ENCODE measurements around the gene ITGAV. TPM values are rescaled to one million over a fixed set of nuclear protein-coding genes. Genes with fewer than 3 reads are reported as not detected.
"Not testable (repeated sequence)": the region's sequence is repeated elsewhere in the genome, so short reads cannot be mapped to it uniquely, and the experiment has no call there.

The ITGAV gene
- 8.5 and 10.1 TPM in 2 replicates for total RNA-seq

DNA sequence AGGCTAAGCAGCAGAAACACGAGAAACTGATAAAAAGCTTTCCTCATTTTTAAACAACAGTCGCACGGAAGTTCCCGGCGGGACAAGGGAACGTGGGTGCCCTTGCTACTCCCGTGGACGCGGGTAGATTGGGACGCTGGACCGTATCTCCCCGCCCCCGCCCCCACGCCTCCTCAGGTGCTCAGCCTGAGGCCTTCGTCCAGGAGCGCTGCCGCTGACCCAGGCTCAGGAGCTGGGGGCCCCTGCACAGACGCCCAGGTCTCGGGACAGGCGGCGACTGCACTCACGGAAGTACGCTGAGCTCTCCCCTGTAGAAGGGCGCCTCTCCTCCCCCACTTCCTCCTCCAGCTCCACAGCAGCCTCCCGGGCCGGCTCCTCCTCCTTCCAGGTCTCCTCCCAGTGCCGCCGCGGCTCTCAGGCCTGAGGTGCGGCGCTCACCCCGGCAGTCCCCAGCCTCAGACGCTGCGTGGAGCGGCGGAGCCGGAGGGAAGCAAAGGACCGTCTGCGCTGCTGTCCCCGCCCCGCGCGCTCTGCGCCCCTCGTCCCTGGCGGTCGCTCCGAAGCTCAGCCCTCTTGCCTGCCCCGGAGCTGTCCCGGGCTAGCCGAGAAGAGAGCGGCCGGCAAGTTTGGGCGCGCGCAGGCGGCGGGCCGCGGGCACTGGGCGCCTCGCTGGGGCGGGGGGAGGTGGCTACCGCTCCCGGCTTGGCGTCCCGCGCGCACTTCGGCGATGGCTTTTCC, at the start of gene ITGAV:
ITGAV (plus strand) TSS at position 445 of the 738 bp plus-strand sequence; CDS start at position 728, 283 bp downstream.
- intact Hi-C loops (cut with micrococcal nuclease) = loop anchor here (1.0 to 10.0 kb wide), 6 partner anchors 45 to 855 kb away; partner anchors contain the start of genes CALCRL and ZC3H15

GRCh38 chr2:186540941-186541340, 48.9 kb upstream of the ITGAV start:
- intact Hi-C loops (cut with micrococcal nuclease) = no loop called here

DNA sequence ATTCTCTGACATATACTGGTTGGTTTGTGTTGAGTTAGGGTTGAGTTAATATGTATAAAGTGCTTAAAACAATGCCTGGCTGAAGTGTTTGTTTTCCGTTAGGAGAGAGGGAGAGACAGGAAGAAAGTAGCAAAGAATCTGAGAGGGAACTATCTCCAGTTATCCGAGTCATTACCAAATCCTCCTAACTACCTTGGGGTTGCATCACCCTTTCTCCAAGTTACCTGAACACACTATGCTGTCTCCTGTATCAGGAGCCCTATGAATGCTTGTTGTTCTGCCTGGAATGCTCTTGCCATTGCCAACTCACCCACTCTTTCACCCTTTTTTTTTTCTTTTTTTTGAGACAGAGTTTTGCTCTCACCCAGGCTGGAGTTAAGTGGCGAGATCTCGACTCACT, 47.9 kb upstream of the ITGAV start:
- intact Hi-C loops (cut with micrococcal nuclease) = no loop called here

DNA sequence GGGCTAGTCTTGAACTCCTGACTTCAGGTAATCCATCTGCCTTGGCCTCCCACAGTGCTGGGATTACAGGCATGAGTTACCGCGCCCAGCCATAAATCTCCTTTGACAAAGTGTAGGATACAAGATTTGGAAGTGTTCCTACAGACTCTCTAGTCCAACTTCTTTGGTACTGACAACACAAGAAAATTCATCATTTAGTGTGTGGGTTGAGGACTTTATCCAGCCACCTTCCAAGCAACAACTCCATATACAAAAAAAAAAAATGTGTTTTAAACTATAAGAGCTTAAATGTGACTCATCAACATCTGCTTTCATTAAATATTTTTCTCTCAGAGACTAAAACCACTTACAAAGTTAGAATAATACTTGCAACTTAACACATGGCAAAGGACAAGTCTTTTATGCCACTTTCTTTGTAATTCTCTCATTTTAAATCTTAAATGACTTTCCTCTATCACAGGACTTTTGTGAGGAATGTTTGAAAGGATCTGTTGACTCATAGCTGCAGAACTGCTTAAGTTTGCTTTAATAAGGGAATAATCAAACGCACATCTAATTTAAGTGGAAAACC, 46.2 kb upstream of the ITGAV start:
- intact Hi-C loops (cut with micrococcal nuclease) = loop anchor here (2.0 kb wide), 1 partner anchor 45 kb away; no protein-coding TSS in a partner anchor

GRCh38 chr2:186544255-186544675, 45.6 kb upstream of the ITGAV start:
- intact Hi-C loops (cut with micrococcal nuclease) = loop anchor here (2.0 kb wide), 1 partner anchor 45 kb away; no protein-coding TSS in a partner anchor

- intact Hi-C loops (cut with micrococcal nuclease) = no loop called here
These were observed 43.0 kb upstream of the ITGAV start for GRCh38 chr2:186546846-186547245.

GRCh38 chr2:186551323-186552050, 38.4 kb upstream of the ITGAV start:
- intact Hi-C loops (cut with micrococcal nuclease) = no loop called here

DNA sequence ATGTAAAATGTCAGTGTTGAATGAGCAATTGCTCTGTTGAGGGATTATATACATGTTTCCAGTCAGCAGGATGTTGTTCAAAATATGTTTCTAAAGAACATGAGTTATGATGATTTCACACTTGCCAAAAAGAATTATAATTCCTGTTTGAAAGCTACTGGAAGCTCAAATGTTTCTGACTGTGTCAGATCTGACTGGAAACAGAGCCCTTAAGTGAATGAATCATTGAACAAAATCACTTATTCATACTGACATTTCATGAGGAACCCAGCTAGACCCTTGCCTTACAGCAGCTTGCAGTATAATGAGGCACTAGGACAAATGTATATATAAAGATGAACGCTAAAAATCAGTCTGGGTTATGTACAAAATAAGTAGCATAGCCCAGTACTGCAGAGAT, 35.4 kb upstream of the ITGAV start:
- intact Hi-C loops (cut with micrococcal nuclease) = no loop called here

DNA sequence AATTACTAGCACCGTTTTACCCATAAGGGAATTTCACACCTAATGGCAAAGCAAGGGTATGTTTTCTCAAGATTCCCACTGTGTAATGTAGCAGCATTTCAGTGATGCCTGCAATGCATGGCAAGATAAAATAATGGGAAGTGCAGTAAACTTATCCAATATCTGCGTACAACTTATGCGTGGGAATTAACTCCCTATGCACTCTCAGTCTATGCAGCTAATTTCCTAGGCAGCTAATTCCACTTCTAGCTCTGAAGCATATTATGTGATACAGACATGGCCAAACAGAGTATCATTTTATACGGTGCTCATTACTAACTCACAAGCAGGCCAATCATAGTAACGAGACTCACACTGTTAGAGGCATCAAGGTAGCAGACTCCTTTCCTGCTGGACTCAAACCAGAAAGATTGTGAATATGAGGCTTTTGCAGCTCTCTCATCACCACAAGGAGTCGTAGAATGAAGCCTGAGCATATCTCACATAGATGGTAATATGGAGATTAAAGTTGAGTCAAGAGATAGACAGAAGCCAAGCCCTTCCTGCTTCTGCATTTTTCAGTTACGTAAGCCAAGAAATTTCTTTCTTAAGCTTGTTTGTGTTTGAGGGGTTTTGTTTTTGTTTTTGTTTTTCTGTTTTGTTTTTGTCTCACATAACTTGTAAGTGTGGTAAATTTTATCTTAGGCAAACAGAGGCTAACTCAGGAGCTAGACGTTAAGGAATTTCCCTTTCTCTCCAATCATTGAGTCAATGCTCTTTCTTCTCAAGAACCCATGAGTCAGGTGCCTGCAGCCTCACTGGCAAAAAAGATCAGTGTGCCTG, 34.8 kb upstream of the ITGAV start:
- intact Hi-C loops (cut with micrococcal nuclease) = no loop called here

DNA sequence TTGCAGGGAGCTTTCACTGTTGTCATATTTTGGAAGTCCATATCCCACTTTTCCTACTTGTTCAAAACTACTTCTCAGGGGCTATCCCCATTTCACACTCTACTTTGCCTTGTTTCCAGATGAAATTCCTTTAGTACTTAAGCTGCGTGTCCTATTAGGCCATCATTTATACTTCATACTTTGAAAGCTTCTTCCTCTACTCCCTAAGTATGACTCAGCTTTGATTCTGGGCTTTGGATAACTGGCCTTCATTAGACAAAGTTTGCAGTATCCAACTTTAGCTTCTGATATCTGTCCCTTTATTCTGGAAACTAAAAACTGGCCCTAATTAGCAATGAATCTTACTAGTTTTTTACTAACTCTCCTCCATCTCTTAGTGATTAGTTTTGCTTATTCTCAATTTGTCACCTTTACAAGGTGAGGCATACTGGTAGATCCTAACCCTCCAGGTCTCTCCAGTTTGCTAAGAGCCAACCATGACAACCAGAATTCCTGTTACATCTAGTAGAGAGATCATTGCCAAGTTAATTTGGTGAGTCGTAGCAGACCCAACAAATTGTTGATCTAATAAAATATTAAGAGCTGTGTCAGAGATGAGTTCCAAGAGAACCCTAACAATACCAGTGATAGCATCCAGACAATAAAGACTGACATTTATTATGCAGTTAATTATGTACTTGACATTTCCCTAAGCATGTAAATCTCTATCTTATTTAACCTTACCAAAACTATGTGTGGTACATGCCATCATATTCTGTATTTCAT, 31.2 kb upstream of the ITGAV start:
- intact Hi-C loops (cut with micrococcal nuclease) = no loop called here

DNA sequence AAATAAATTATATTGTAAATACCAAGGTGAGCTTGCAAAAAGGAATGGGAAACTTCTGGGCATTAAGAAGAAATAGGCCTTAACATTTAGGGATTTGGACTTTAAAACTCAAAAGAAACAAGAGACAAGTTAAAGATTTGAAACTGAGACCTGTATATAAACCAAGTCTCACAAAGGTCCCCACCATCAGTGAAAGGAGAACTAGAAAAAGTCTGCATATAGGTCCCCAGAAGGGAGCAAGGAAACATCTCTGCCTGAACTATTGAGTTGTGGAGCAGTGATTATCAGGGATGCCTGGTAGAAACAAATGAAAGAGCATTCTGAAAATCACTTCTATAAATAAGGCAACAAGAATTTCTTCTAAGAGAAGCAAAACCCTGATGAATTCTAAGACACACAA, 30.5 kb upstream of the ITGAV start:
- intact Hi-C loops (cut with micrococcal nuclease) = no loop called here

GRCh38 chr2:186559848-186560247, 30.0 kb upstream of the ITGAV start:
- intact Hi-C loops (cut with micrococcal nuclease) = no loop called here

- intact Hi-C loops (cut with micrococcal nuclease) = no loop called here
These were observed 29.6 kb upstream of the ITGAV start for GRCh38 chr2:186560254-186560653.

DNA sequence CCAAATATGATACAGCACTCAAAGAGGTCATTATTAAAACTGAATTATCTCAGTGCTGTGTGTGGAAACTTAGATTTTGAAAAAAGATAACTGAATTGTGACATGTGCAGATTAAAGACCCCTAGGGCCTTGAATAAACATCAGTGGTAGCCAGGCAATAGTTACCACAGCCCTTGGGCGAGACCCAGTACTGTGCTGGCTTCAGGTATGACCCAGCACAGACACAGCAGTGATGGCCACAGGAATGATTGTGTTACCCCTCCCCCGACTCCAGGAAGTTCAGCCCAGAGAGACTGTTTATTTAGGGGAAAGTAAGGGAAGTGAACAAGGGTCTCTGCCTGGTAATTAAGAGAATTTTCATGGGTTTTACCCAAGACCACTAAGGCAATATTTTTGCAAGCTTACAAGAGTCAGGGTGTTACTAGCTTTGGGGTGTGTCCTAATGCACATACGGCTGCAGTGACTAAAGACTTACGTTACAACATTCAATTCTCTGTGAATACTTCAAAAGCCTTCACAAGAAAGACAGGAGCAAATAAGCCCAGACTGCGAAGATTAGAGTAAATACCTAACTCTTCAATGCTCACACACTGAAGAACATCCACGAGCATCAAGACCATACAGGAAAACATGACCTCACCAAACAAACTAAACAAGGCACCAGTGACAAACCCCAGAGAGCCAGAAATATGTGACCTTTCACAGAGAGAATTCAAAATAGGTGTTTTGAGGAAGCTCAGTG, 28.2 kb upstream of the ITGAV start:
- intact Hi-C loops (cut with micrococcal nuclease) = no loop called here

- intact Hi-C loops (cut with micrococcal nuclease) = no loop called here
These were observed 27.7 kb upstream of the ITGAV start for GRCh38 chr2:186562209-186562578.

- intact Hi-C loops (cut with micrococcal nuclease) = not testable (repeated sequence)
These were observed 21.3 kb upstream of the ITGAV start for GRCh38 chr2:186568600-186568999.

DNA sequence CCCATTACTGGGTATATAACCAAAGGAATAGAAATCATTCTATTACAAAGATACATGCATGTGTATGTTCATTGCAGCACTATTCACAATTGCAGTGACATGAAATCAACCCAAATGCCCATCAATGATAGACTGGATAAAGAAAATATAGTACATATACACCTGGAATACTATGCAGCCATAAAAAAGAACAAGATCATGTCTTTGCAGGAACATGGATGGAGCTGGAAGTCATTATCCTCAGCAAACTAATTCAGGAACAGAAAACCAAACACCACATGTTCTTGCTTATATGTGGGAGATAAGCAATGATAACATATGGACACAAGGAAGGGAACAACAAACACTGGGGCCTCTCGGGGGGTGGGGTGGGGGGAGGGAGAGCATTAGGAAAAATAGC, 20.7 kb upstream of the ITGAV start:
- intact Hi-C loops (cut with micrococcal nuclease) = not testable (repeated sequence)

GRCh38 chr2:186569897-186570296, 20.0 kb upstream of the ITGAV start:
- intact Hi-C loops (cut with micrococcal nuclease) = no loop called here

DNA sequence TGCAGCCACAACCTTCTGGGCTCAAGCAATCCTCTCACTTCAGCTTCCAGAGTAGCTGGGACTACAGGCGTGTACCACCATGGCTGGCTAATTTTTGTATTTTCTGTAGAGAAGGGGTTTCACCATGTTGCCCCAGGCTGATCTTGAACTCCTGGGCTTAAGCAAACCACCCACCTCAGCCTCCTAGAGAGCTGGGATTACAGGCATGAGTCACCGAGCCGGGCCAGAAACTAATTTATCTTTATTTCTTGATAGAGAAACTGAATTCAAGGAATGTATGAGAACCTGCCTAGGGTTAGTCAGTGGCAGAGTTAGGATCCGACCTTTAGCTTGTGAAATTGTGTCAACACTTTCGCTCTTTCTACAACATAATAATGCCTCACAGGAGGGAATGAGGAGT, 19.3 kb upstream of the ITGAV start:
- intact Hi-C loops (cut with micrococcal nuclease) = no loop called here

DNA sequence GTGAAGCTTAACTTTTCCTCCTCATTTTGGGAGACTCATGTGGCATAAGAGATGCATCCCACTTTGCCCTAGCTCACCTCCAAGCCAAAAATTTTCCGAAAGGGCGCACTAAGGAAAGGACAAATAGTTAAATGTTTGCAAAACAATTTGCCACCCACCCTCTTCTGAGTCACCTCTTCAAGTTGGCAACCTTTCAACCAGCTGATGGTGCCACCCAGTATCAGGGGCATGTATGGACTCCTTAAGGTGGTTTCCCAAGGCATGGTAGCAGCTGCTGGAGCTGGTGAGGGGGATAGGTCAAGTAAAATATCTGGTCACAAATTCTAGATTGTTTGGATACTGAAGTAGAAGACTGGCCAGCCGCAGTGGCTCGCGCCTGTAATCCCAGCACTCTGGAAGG, 17.2 kb upstream of the ITGAV start:
- intact Hi-C loops (cut with micrococcal nuclease) = no loop called here

All from T-helper 1 cell treated with Interleukin-12 subunit alpha and Interleukin-12 subunit beta and Interleukin-4 antibody, amounts not matched to agents 30 ng/mL and 1 ng/mL, for 36 hours (primary cell).